ENCODE results near the gene PNPLA5.

DNA sequence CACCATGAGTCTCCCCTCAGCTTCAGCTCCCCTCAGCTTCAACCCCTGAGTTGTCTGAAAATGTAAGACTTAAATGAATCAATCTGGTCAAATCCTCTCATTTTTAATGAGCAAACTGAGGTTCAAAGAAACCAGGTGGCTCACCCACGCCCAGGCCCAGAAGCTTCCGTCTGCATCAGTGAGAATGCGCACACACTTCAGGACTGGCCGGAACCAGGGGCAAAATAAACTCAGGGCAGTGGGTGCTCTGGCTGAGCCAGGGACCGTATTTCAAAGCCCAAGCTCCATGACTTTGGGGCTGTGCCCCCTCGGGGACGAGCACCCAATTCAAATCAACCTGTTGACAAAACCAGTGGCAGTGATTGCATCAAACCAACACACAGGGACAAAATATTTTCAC lies 32.6 kb downstream of the PNPLA5 start:
- TF ChIP-seq, protein P1, sequence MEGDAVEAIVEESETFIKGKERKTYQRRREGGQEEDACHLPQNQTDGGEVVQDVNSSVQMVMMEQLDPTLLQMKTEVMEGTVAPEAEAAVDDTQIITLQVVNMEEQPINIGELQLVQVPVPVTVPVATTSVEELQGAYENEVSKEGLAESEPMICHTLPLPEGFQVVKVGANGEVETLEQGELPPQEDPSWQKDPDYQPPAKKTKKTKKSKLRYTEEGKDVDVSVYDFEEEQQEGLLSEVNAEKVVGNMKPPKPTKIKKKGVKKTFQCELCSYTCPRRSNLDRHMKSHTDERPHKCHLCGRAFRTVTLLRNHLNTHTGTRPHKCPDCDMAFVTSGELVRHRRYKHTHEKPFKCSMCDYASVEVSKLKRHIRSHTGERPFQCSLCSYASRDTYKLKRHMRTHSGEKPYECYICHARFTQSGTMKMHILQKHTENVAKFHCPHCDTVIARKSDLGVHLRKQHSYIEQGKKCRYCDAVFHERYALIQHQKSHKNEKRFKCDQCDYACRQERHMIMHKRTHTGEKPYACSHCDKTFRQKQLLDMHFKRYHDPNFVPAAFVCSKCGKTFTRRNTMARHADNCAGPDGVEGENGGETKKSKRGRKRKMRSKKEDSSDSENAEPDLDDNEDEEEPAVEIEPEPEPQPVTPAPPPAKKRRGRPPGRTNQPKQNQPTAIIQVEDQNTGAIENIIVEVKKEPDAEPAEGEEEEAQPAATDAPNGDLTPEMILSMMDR (conservative IDR thresholded peaks at IDR 0.05; ENCODE audit: low read length) = no peak
- TF ChIP-seq EZH2phosphoT487 (IDR thresholded peaks at IDR 0.05; ENCODE audit: borderline replicate concordance, low read depth, low read length) = no peak

All from OCI-LY7 (cell line).